Liver (tissue), 9 donors: ENCODE measurements around the gene DNM3. TPM values are rescaled to one million over a fixed set of nuclear protein-coding genes. Genes with fewer than 3 reads are reported as not detected.

Experiments used
- DNase-seq: peaks from one replicate; pipeline ENCODE4 v3.0.0-alpha.2; 2017; ENCODE audit warnings: low spot score
- H3K27ac ChIP-seq, 2 donors: one replicate each; pipeline ENCODE4 v1.7.0; 2013; ENCODE audit warnings: inconsistent platforms in 2 of 2, low read length in 2 of 2, control low read depth in 1 of 2, low read depth in 1 of 2, mild to moderate bottlenecking in 1 of 2
- H3K27me3 ChIP-seq, 4 donors: one replicate each; pipeline versions ENCODE4 v1.6.1 to v1.7.0; 2013; ENCODE audit warnings: low read length in 3 of 4, inconsistent platforms in 1 of 4, mild to moderate bottlenecking in 1 of 4, moderate library complexity in 1 of 4; ENCODE audit not compliant: control insufficient read depth in 4 of 4, insufficient read depth in 4 of 4
- H3K36me3 ChIP-seq, 4 donors: one replicate each; pipeline versions ENCODE4 v1.6.1 to v1.7.0; 2013; ENCODE audit warnings: low read length in 3 of 4, mild to moderate bottlenecking in 3 of 4, low read depth in 1 of 4, moderate library complexity in 1 of 4; ENCODE audit not compliant: control insufficient read depth in 4 of 4, insufficient read depth in 3 of 4
- H3K4me1 ChIP-seq, 4 donors: one replicate each; pipeline versions ENCODE4 v1.6.1 to v1.7.0; 2013; ENCODE audit warnings: low read length in 3 of 4, mild to moderate bottlenecking in 3 of 4, moderate library complexity in 1 of 4; ENCODE audit not compliant: control insufficient read depth in 4 of 4, insufficient read depth in 4 of 4
- H3K4me3 ChIP-seq, 3 donors: one replicate each; pipeline versions ENCODE4 v1.6.1 to v1.7.0; 2013; ENCODE audit warnings: low read length in 3 of 3, control low read depth in 1 of 3, low read depth in 1 of 3, mild to moderate bottlenecking in 1 of 3
- H3K9ac ChIP-seq, 2 donors: one replicate each; pipeline ENCODE4 v1.7.0; 2013; ENCODE audit warnings: low read length in 2 of 2, mild to moderate bottlenecking in 2 of 2, moderate library complexity in 2 of 2, control low read depth in 1 of 2, low read depth in 1 of 2
- H3K9me3 ChIP-seq, 4 donors: one replicate each; pipeline versions ENCODE4 v1.6.1 to v1.7.0; 2013; ENCODE audit warnings: low read length in 3 of 4; ENCODE audit not compliant: control insufficient read depth in 4 of 4
- ATF3 ChIP-seq: IDR thresholded peaks from 2 replicates; pipeline ENCODE4 v1.6.1; 2016; ENCODE audit warnings: antibody characterized with exemption
- CTCF ChIP-seq: fragments of 150-350 bp; IDR thresholded peaks from 2 replicates; pipeline ENCODE4 v1.5.1; 2017; ENCODE audit warnings: improper control_type of control experiment, low read depth, low read length; ENCODE audit not compliant: missing input control
- EGR1 ChIP-seq, 2 donors: IDR thresholded peaks; 2 replicates each; pipeline ENCODE4 v1.6.1; 2016 to 2018; ENCODE audit warnings: antibody characterized with exemption in 2 of 2, low read depth in 2 of 2
- FOXA1 ChIP-seq: IDR thresholded peaks from 2 replicates; pipeline ENCODE4 v1.6.1; 2016; ENCODE audit warnings: antibody characterized with exemption
- FOXA2 ChIP-seq: IDR thresholded peaks from 2 replicates; pipeline ENCODE4 v1.6.1; 2016; ENCODE audit warnings: antibody characterized with exemption
- GABPA ChIP-seq, 2 donors: IDR thresholded peaks in 1 of 2; conservative IDR thresholded peaks in 1 of 2; 2 replicates each; pipeline ENCODE4 v1.6.1; 2016; ENCODE audit warnings: antibody characterized with exemption in 2 of 2, mild to moderate bottlenecking in 1 of 2, moderate library complexity in 1 of 2
- HNF4A ChIP-seq, 2 donors: conservative IDR thresholded peaks; 2 replicates each; pipeline ENCODE4 v1.6.1; 2016; ENCODE audit warnings: antibody characterized with exemption in 2 of 2, mild to moderate bottlenecking in 2 of 2
- HNF4G ChIP-seq: IDR thresholded peaks from 2 replicates; pipeline ENCODE4 v1.6.1; 2016; ENCODE audit warnings: antibody characterized with exemption
- JUND ChIP-seq, 2 donors: IDR thresholded peaks; 2 replicates each; pipeline ENCODE4 v1.6.1; 2016; ENCODE audit warnings: antibody characterized with exemption in 2 of 2
- MAX ChIP-seq: IDR thresholded peaks from 2 replicates; pipeline ENCODE4 v1.6.1; 2016; ENCODE audit warnings: antibody characterized with exemption
- RAD21 ChIP-seq, 2 donors: IDR thresholded peaks; 2 replicates each; pipeline ENCODE4 v1.6.1; 2016; ENCODE audit warnings: antibody characterized with exemption in 2 of 2, mild to moderate bottlenecking in 2 of 2
- REST ChIP-seq: IDR thresholded peaks from 2 replicates; pipeline ENCODE4 v1.6.1; 2016; ENCODE audit warnings: antibody characterized with exemption, mild to moderate bottlenecking
- RXRA ChIP-seq, 2 donors: IDR thresholded peaks; 2 replicates each; pipeline ENCODE4 v1.6.1; 2017 to 2018; ENCODE audit warnings: antibody characterized with exemption in 2 of 2, mild to moderate bottlenecking in 1 of 2
- SP1 ChIP-seq: IDR thresholded peaks from 2 replicates; pipeline ENCODE4 v1.6.1; 2018; ENCODE audit warnings: antibody characterized with exemption, mild to moderate bottlenecking
- TAF1 ChIP-seq: conservative IDR thresholded peaks from 2 replicates; pipeline ENCODE4 v1.6.1; 2016; ENCODE audit warnings: antibody characterized with exemption, mild to moderate bottlenecking
- YY1 ChIP-seq: IDR thresholded peaks from 2 replicates; pipeline ENCODE4 v1.6.1; 2016; ENCODE audit warnings: antibody characterized with exemption, mild to moderate bottlenecking
- ZBTB33 ChIP-seq: IDR thresholded peaks from 2 replicates; pipeline ENCODE4 v1.6.1; 2016; ENCODE audit warnings: antibody characterized with exemption
- WGBS: extraction: QIAGEN DNeasy Blood & Tissue Kit; methylation state at CpG from one replicate; pipeline ENCODE4 v1.1.7; 2013; 5-methylcytosine and 5-hydroxymethylcytosine counted together
- polyA plus RNA-seq, 2 donors: library from polyadenylated mRNA; stranded (reverse) in 1 of 2; unstranded in 1 of 2; fragments of 200-250 nt in 1 of 2; fragments of >200 nt in 1 of 2; fragmentation: Nextera tagmentation in 1 of 2; extraction: Ambion mirVana in 1 of 2; gene quantifications; one replicate each; pipeline versions ENCODE4 v1.2.1 to v1.2.3, GENCODE V29; 2013 to 2015
- total RNA-seq, 2 donors: library from RNA; depleted of rRNA; stranded (reverse); fragments of >200 nt; gene quantifications; one replicate each; pipeline ENCODE4 v1.2.3, GENCODE V29; 2014
- donor health status: healthy.
- donor health status: healthy.
- donor health status: healthy.
- donor health status: healthy.
- donor health status: healthy.

Gene DNM3
- total and polyA plus RNA-seq, 4 donors, result 0.08 to 3.2 (median 1.0) TPM

GRCh38 chr1:172298911-172299310, 457.6 kb downstream of the DNM3 start:
- no peak for TF ChIP-seq TAF1
- TF ChIP-seq FOXA2, result no peak
- TF ChIP-seq FOXA1, result no peak
- TF ChIP-seq MAX, result no peak
- TF ChIP-seq RAD21 (IDR thresholded peaks at IDR 0.05), result no peak
- TF ChIP-seq RXRA (IDR thresholded peaks at IDR 0.05), result no peak
- TF ChIP-seq ATF3, result no peak
- TF ChIP-seq REST, result no peak
- TF ChIP-seq EGR1 (IDR thresholded peaks at IDR 0.05; ENCODE audit: low read depth in 2 of 2), result no peak
- TF ChIP-seq JUND (IDR thresholded peaks at IDR 0.05), result no peak
- no peak for TF ChIP-seq CTCF
- no peak for TF ChIP-seq ZBTB33
- no peak for TF ChIP-seq GABPA (IDR thresholded peaks at IDR 0.05 in 1 of 2, conservative IDR thresholded peaks at IDR 0.05 in 1 of 2)
- Histone ChIP-seq H3K27ac (no peak overlapping the region), H3K36me3 (no peaks in the 10 kb centered on the region), H3K9me3 (peaks cover 0 to 6% (median 3%) of the 10 kb centered on the region in 4 donors), H3K4me1 (no peaks in the 10 kb centered on the region), H3K9ac (no peak overlapping the region), H3K27me3 (no peaks in the 10 kb centered on the region), H3K4me3 (no peak overlapping the region)
- DNase-seq, result no peak
- WGBS, result 95% methylated on average over 2 of the region's 2 CpGs

- no peaks in the 10 kb centered on the region for H3K4me1 ChIP-seq
- H3K9me3 ChIP-seq, result peaks cover 0 to 6% (median 3%) of the 10 kb centered on the region in 4 donors
- no peak overlapping the region for H3K9ac ChIP-seq
- DNase-seq, result no peak
- H3K27ac ChIP-seq, result no peak overlapping the region
- H3K4me3 ChIP-seq, result no peak overlapping the region
- no peaks in the 10 kb centered on the region for H3K27me3 ChIP-seq
- H3K36me3 ChIP-seq, result no peaks in the 10 kb centered on the region
- TF ChIP-seq GABPA (IDR thresholded peaks at IDR 0.05 in 1 of 2, conservative IDR thresholded peaks at IDR 0.05 in 1 of 2), result no peak
- TF ChIP-seq MAX, result no peak
- TF ChIP-seq YY1, result no peak
- no peak for TF ChIP-seq SP1
- no peak for TF ChIP-seq FOXA2
- TF ChIP-seq ZBTB33, result no peak
- no peak for TF ChIP-seq JUND (IDR thresholded peaks at IDR 0.05)
- no peak for TF ChIP-seq REST
- no peak for TF ChIP-seq HNF4G
- no peak for TF ChIP-seq HNF4A (conservative IDR thresholded peaks at IDR 0.05)
These were observed 458.2 kb downstream of the DNM3 start for GRCh38 chr1:172299515-172299914.
